Left lung (tissue), 10 donors: ENCODE results near the gene VSTM2L. TPM values are rescaled to one million over a fixed set of nuclear protein-coding genes. Genes with fewer than 3 reads are reported as not detected.

Experiments used
- ATAC-seq: fragments of 200-7000 bp; cut with Tn5 transposase; one replicate; pipeline ENCODE4 v1.9.1; 2020; ENCODE audit warnings: moderate library complexity
- DNase-seq, 4 donors: peaks; one replicate each; pipeline ENCODE4 v3.0.0-alpha.2; 2013 to 2020
- H3K27ac ChIP-seq, 2 donors: fragments of 200-600 bp; sonication (generic) in 1 of 2; one replicate each; pipeline versions ENCODE4 v1.5.0 to v1.8.0; 2020 to 2021
- H3K27me3 ChIP-seq, 2 donors: fragments of 200-600 bp; sonication (generic) in 1 of 2; one replicate each; pipeline versions ENCODE4 v1.5.0 to v1.8.0; 2020 to 2021
- H3K36me3 ChIP-seq, 2 donors: fragments of 200-600 bp; sonication (generic) in 1 of 2; one replicate each; pipeline versions ENCODE4 v1.5.0 to v1.8.0; 2020 to 2021
- H3K4me1 ChIP-seq, 2 donors: fragments of 200-600 bp; one replicate each; pipeline ENCODE4 v1.8.0; 2021
- H3K4me3 ChIP-seq, 2 donors: fragments of 200-600 bp; sonication (generic) in 1 of 2; one replicate each; pipeline versions ENCODE4 v1.5.0 to v1.8.0; 2020 to 2021; ENCODE audit warnings: mild to moderate bottlenecking in 1 of 2
- H3K9me3 ChIP-seq, 2 donors: fragments of 200-600 bp; sonication (generic) in 1 of 2; one replicate each; pipeline versions ENCODE4 v1.5.0 to v1.8.0; 2020 to 2021
- intact Hi-C, 2 donors: fragments of 100-400 bp; cut with DNase I; formaldehyde crosslinking; loops; one replicate each; pipeline versions ENCODE4 v1.11.2 to v1.14.2; 2022
- polyA plus RNA-seq, 6 donors: library from polyadenylated mRNA; unstranded; fragments of 120-200 nt; gene quantifications; one replicate each; pipeline ENCODE4 v1.2.1, GENCODE V29; 2013; ENCODE audit not compliant: insufficient read length in 6 of 6
- total RNA-seq, 2 donors: library from RNA; stranded (reverse); fragmentation: NEBNext Ultra II Directional; extraction: Animal tissue kit (Norgen Biotek cat#: 25700); gene quantifications; one replicate each; pipeline ENCODE4 v1.2.1, GENCODE V29; 2021
- TF ChIP-seq, protein P1 (sequence below), 2 donors: fragments of 200-600 bp; sonication (generic) in 1 of 2; IDR thresholded peaks; one replicate each; pipeline versions ENCODE4 v1.5.0 to v1.8.0; 2021; ENCODE audit warnings: antibody characterized with exemption in 2 of 2
- donor health status: DM: no; HTN: yes; CAD: no.
- donor health status: DM: no; HTN: no; CAD: no.

The VSTM2L gene
- total and polyA plus RNA-seq, 8 donors: 2.7 to 31.9 (median 7.2) TPM

- Histone ChIP-seq H3K9me3 (no peaks in the 10 kb centered on the region), H3K36me3 (peaks cover 0 to 81% of the 10 kb centered on the region in 2 donors), H3K4me1 (no peaks in the 10 kb centered on the region), H3K27me3 (no peaks in the 10 kb centered on the region), H3K27ac (no peak overlapping the region), H3K4me3 (no peak overlapping the region)
- ATAC-seq: no peak
- TF ChIP-seq, protein P1, sequence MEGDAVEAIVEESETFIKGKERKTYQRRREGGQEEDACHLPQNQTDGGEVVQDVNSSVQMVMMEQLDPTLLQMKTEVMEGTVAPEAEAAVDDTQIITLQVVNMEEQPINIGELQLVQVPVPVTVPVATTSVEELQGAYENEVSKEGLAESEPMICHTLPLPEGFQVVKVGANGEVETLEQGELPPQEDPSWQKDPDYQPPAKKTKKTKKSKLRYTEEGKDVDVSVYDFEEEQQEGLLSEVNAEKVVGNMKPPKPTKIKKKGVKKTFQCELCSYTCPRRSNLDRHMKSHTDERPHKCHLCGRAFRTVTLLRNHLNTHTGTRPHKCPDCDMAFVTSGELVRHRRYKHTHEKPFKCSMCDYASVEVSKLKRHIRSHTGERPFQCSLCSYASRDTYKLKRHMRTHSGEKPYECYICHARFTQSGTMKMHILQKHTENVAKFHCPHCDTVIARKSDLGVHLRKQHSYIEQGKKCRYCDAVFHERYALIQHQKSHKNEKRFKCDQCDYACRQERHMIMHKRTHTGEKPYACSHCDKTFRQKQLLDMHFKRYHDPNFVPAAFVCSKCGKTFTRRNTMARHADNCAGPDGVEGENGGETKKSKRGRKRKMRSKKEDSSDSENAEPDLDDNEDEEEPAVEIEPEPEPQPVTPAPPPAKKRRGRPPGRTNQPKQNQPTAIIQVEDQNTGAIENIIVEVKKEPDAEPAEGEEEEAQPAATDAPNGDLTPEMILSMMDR (IDR thresholded peaks at IDR 0.05): no peak
- intact Hi-C loops: no loop called here
- DNase-seq: no peak
Observed at GRCh38 chr20:37868851-37869333, 34.0 kb upstream of the VSTM2L start.

DNA sequence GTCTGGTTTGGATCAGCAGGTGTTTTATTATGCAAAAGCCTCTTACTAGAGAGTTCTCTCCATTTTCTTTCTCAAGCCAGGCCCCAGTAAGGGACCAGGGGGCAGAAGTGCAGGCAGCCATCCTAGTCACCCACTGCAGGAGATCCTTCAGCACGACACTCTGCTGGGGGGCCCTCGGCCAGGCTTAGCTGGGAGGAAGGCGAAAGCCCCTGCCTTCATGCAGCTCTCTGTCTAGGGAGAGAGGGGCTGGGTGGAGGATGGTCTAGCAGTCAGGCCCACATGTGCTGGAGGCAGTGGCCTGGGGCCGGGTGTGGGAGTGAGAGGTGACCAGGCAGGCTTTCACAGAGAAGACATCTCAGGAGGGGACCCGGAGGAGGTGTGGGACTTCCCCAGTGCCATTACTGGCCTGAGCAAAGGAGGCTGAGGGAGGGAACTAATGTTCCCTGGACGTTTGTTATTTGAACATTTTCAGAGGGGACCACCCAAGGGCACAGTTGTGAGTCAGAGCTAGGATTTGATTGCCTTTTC, 33.5 kb upstream of the VSTM2L start:
- intact Hi-C loops: no loop called here
- H3K4me1 ChIP-seq: no peaks in the 10 kb centered on the region
- no peaks in the 10 kb centered on the region for H3K9me3 ChIP-seq
- no peaks in the 10 kb centered on the region for H3K27me3 ChIP-seq
- DNase-seq (no peak), ATAC-seq (no peak)
- H3K27ac ChIP-seq: no peak overlapping the region
- TF ChIP-seq, protein P1 (IDR thresholded peaks at IDR 0.05): no peak
- H3K36me3 ChIP-seq: peaks cover 0 to 81% of the 10 kb centered on the region in 2 donors
- no peak overlapping the region for H3K4me3 ChIP-seq

- H3K27ac ChIP-seq: no peak overlapping the region
- DNase-seq: no peak
- H3K4me1 ChIP-seq: no peaks in the 10 kb centered on the region
- H3K4me3 ChIP-seq: no peak overlapping the region
- H3K36me3 ChIP-seq: peaks cover 0 to 79% of the 10 kb centered on the region in 2 donors
- no peaks in the 10 kb centered on the region for H3K9me3 ChIP-seq
- H3K27me3 ChIP-seq: no peaks in the 10 kb centered on the region
- no peak for ATAC-seq
- TF ChIP-seq, protein P1 (IDR thresholded peaks at IDR 0.05): no peak
- intact Hi-C loops: no loop called here
Observed at GRCh38 chr20:37870294-37870693, 32.6 kb upstream of the VSTM2L start.

DNA sequence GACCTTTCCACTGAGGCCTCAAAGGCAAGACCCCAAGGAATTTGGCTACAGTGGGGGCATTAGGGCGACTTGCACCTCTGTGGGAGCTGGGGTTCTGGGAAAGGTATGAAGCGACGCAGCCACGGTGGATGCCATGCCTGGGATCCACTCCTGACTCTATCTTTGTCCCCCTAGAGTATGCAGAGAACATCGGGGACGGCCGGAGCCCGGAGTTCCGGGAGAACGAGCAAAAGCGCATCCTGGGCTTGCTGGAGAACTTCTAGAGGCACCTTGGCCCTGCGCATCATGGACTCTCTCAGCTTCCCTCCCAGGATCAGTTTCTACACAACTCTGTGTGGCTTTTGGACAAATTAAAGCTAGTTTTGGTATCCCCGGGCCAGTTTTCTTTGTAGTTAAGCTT, 31.2 kb upstream of the VSTM2L start:
- no peaks in the 10 kb centered on the region for H3K4me1 ChIP-seq
- ATAC-seq (no peak), DNase-seq (no peak)
- TF ChIP-seq, protein P1 (IDR thresholded peaks at IDR 0.05): no peak
- intact Hi-C loops: no loop called here
- peaks cover 0 to 70% of the 10 kb centered on the region in 2 donors for H3K36me3 ChIP-seq
- no peaks in the 10 kb centered on the region for H3K9me3 ChIP-seq
- no peak overlapping the region for H3K27ac ChIP-seq
- no peaks in the 10 kb centered on the region for H3K27me3 ChIP-seq
- no peak overlapping the region for H3K4me3 ChIP-seq

GRCh38 chr20:37872161-37872560, 30.8 kb upstream of the VSTM2L start:
- H3K27ac ChIP-seq: no peak overlapping the region
- H3K4me1 ChIP-seq: no peaks in the 10 kb centered on the region
- H3K9me3 ChIP-seq: no peaks in the 10 kb centered on the region
- H3K36me3 ChIP-seq: peaks cover 0 to 67% of the 10 kb centered on the region in 2 donors
- DNase-seq (no peak), ATAC-seq (no peak)
- no peak overlapping the region for H3K4me3 ChIP-seq
- intact Hi-C loops: no loop called here
- TF ChIP-seq, protein P1 (IDR thresholded peaks at IDR 0.05): no peak
- no peaks in the 10 kb centered on the region for H3K27me3 ChIP-seq
